Thoracic aorta (tissue), 2 donors: Measurements from ENCODE around the gene METAP1. TPM values are rescaled to one million over a fixed set of nuclear protein-coding genes. Genes with fewer than 3 reads are reported as not detected.

Experiments used
- ATAC-seq: fragments of 150-250 bp; one replicate; pipeline ENCODE4 v1.8.0; 2017; ENCODE audit warnings: low read depth; ENCODE audit not compliant: insufficient number of reproducible peaks, low FRiP score
- DNase-seq: peaks from one replicate; pipeline ENCODE4 v3.0.0-alpha.2; 2020; ENCODE audit warnings: low spot score
- H3K27ac ChIP-seq, 2 donors: fragments of 200-600 bp; sonication (generic); 1 replicate in 1 of 2; 2 replicates in 1 of 2; pipeline ENCODE4 v1.5.1; 2016; ENCODE audit warnings: mild to moderate bottlenecking in 2 of 2, moderate library complexity in 2 of 2
- H3K27me3 ChIP-seq: fragments of 200-600 bp; sonication (generic); replicated peaks from 2 replicates; pipeline ENCODE4 v1.6.0; 2016; ENCODE audit warnings: mild to moderate bottlenecking; ENCODE audit not compliant: insufficient read depth
- H3K36me3 ChIP-seq: fragments of 200-600 bp; sonication (generic); one replicate; pipeline ENCODE4 v1.5.1; 2016
- H3K4me1 ChIP-seq, 2 donors: fragments of 200-600 bp; sonication (generic); 1 replicate in 1 of 2; 2 replicates in 1 of 2; pipeline versions ENCODE4 v1.5.1 to v1.6.0; 2016; ENCODE audit warnings: low read depth in 2 of 2, mild to moderate bottlenecking in 1 of 2; ENCODE audit not compliant: control insufficient read depth in 1 of 2
- H3K4me3 ChIP-seq: fragments of 200-600 bp; sonication (generic); 2 replicates; pipeline ENCODE4 v1.5.1; 2016; ENCODE audit warnings: mild to moderate bottlenecking
- H3K9me3 ChIP-seq: fragments of 200-600 bp; sonication (generic); 2 replicates; pipeline ENCODE4 v1.5.1; 2016
- CTCF ChIP-seq: fragments of 200-600 bp; sonication (generic); IDR thresholded peaks from one replicate; pipeline ENCODE4 v1.5.1; 2019; ENCODE audit warnings: antibody characterized with exemption
- total RNA-seq, 2 donors: library from RNA; depleted of rRNA; stranded (reverse); fragments of >200 nt; gene quantifications; one replicate each; pipeline versions ENCODE4 v1.1.0 to v1.2.3, GENCODE V29; 2016

Gene METAP1
- total RNA-seq: 10 to 100 TPM; 39.7 to 54.9 TPM

GRCh38 chr4:98995183-98996055 lies at the start of gene METAP1:
TSS of gene METAP1 (plus strand) at chr4:98995721. CDS start at chr4:98995754, 33 bp downstream.
- no peaks in the 10 kb centered on the region for H3K9me3 ChIP-seq
- H3K4me3 ChIP-seq: peak within 1 kb of the TSS; percentile 75
- peaks cover 8 to 14% of the 10 kb centered on the region in 2 donors for H3K4me1 ChIP-seq
- peak within 1 kb of the TSS; percentile 83 to 90 for H3K27ac ChIP-seq
- H3K36me3 ChIP-seq: no peaks in the 10 kb centered on the region
- peak; percentile 19 for TF ChIP-seq CTCF
- DNase-seq (peak; percentile 70), ATAC-seq (peak; percentile 86)
- no peaks in the 10 kb centered on the region for H3K27me3 ChIP-seq

GRCh38 chr4:98946359-98946758 lies 49.2 kb upstream of the METAP1 start:
- no peaks in the 10 kb centered on the region for H3K27me3 ChIP-seq
- no peaks in the 10 kb centered on the region for H3K36me3 ChIP-seq
- TF ChIP-seq CTCF: no peak
- H3K4me1 ChIP-seq: peaks cover 8 to 20% of the 10 kb centered on the region in 2 donors
- H3K9me3 ChIP-seq: no peaks in the 10 kb centered on the region
- H3K27ac ChIP-seq: peak overlapping the region; percentile 15 to 64
- ATAC-seq (no peak), DNase-seq (no peak)
- H3K4me3 ChIP-seq: no peak overlapping the region

- Histone ChIP-seq H3K27me3 (no peaks in the 10 kb centered on the region), H3K9me3 (no peaks in the 10 kb centered on the region), H3K4me3 (no peak overlapping the region), H3K27ac (no peak overlapping the region), H3K36me3 (no peaks in the 10 kb centered on the region), H3K4me1 (peaks cover 3 to 6% of the 10 kb centered on the region in 2 donors)
- no peak for TF ChIP-seq CTCF
- ATAC-seq: no peak
- DNase-seq: no peak
These were observed 44.6 kb upstream of the METAP1 start for GRCh38 chr4:98950925-98951324.

GRCh38 chr4:98951710-98952109 lies 43.8 kb upstream of the METAP1 start:
- Histone ChIP-seq H3K4me3 (no peak overlapping the region), H3K27me3 (no peaks in the 10 kb centered on the region), H3K36me3 (no peaks in the 10 kb centered on the region), H3K4me1 (no peaks in the 10 kb centered on the region), H3K9me3 (no peaks in the 10 kb centered on the region), H3K27ac (no peak overlapping the region)
- TF ChIP-seq CTCF: no peak
- no peak for DNase-seq
- ATAC-seq: no peak

GRCh38 chr4:98955229-98955628 lies 40.3 kb upstream of the METAP1 start:
- no peak for DNase-seq
- TF ChIP-seq CTCF: no peak
- Histone ChIP-seq H3K4me1 (no peaks in the 10 kb centered on the region), H3K27ac (no peak overlapping the region), H3K9me3 (no peaks in the 10 kb centered on the region), H3K4me3 (no peak overlapping the region), H3K27me3 (no peaks in the 10 kb centered on the region), H3K36me3 (no peaks in the 10 kb centered on the region)
- no peak for ATAC-seq
